Left lung (tissue), 10 donors: Measurements from ENCODE around the gene NR2F6. TPM values are rescaled to one million over a fixed set of nuclear protein-coding genes. Genes with fewer than 3 reads are reported as not detected.

Experiments used
- ATAC-seq: fragments of 200-7000 bp; cut with Tn5 transposase; one replicate; pipeline ENCODE4 v1.9.1; 2020; ENCODE audit warnings: moderate library complexity
- DNase-seq, 4 donors: peaks; one replicate each; pipeline ENCODE4 v3.0.0-alpha.2; 2013 to 2020
- H3K27ac ChIP-seq, 2 donors: fragments of 200-600 bp; sonication (generic) in 1 of 2; one replicate each; pipeline versions ENCODE4 v1.5.0 to v1.8.0; 2020 to 2021
- H3K27me3 ChIP-seq, 2 donors: fragments of 200-600 bp; sonication (generic) in 1 of 2; one replicate each; pipeline versions ENCODE4 v1.5.0 to v1.8.0; 2020 to 2021
- H3K36me3 ChIP-seq, 2 donors: fragments of 200-600 bp; sonication (generic) in 1 of 2; one replicate each; pipeline versions ENCODE4 v1.5.0 to v1.8.0; 2020 to 2021
- H3K4me1 ChIP-seq, 2 donors: fragments of 200-600 bp; one replicate each; pipeline ENCODE4 v1.8.0; 2021
- H3K4me3 ChIP-seq, 2 donors: fragments of 200-600 bp; sonication (generic) in 1 of 2; one replicate each; pipeline versions ENCODE4 v1.5.0 to v1.8.0; 2020 to 2021; ENCODE audit warnings: mild to moderate bottlenecking in 1 of 2
- H3K9me3 ChIP-seq, 2 donors: fragments of 200-600 bp; sonication (generic) in 1 of 2; one replicate each; pipeline versions ENCODE4 v1.5.0 to v1.8.0; 2020 to 2021
- intact Hi-C, 2 donors: fragments of 100-400 bp; cut with DNase I; formaldehyde crosslinking; loops; one replicate each; pipeline versions ENCODE4 v1.11.2 to v1.14.2; 2022
- polyA plus RNA-seq, 6 donors: library from polyadenylated mRNA; unstranded; fragments of 120-200 nt; gene quantifications; one replicate each; pipeline ENCODE4 v1.2.1, GENCODE V29; 2013; ENCODE audit not compliant: insufficient read length in 6 of 6
- total RNA-seq, 2 donors: library from RNA; stranded (reverse); fragmentation: NEBNext Ultra II Directional; extraction: Animal tissue kit (Norgen Biotek cat#: 25700); gene quantifications; one replicate each; pipeline ENCODE4 v1.2.1, GENCODE V29; 2021
- TF ChIP-seq, protein P1 (sequence below), 2 donors: fragments of 200-600 bp; sonication (generic) in 1 of 2; IDR thresholded peaks; one replicate each; pipeline versions ENCODE4 v1.5.0 to v1.8.0; 2021; ENCODE audit warnings: antibody characterized with exemption in 2 of 2
- donor health status: DM: no; HTN: yes; CAD: no.
- donor health status: DM: no; HTN: no; CAD: no.

NR2F6 gene
- total and polyA plus RNA-seq, 8 donors, result 18.6 to 56.5 (median 30.7) TPM

DNA sequence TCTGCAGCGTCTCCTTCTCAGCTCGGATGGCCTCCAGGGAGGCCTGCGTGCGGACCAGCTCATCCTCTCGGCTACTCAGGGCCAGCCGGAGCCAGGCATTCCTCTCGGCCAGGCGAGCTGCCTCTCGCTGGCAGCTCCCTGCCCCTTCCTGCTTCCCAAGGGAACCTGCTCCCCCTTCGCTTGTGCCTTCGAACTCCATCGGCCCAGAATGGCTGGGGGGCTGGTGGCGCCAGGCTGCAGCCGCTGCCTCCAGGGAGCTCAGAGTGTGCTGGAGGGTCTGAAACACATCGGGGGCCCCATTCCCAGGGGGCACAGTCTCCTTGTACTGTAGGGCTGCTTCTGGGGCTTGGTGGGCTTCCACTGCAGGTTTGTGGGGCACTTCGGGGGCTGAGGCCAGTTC is 16.8 kb upstream of the NR2F6 start:
- TF ChIP-seq, protein P1, sequence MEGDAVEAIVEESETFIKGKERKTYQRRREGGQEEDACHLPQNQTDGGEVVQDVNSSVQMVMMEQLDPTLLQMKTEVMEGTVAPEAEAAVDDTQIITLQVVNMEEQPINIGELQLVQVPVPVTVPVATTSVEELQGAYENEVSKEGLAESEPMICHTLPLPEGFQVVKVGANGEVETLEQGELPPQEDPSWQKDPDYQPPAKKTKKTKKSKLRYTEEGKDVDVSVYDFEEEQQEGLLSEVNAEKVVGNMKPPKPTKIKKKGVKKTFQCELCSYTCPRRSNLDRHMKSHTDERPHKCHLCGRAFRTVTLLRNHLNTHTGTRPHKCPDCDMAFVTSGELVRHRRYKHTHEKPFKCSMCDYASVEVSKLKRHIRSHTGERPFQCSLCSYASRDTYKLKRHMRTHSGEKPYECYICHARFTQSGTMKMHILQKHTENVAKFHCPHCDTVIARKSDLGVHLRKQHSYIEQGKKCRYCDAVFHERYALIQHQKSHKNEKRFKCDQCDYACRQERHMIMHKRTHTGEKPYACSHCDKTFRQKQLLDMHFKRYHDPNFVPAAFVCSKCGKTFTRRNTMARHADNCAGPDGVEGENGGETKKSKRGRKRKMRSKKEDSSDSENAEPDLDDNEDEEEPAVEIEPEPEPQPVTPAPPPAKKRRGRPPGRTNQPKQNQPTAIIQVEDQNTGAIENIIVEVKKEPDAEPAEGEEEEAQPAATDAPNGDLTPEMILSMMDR (IDR thresholded peaks at IDR 0.05), result no peak
- intact Hi-C loops, result no loop called here
- Histone ChIP-seq H3K27me3 (no peaks in the 10 kb centered on the region), H3K36me3 (peaks cover 0 to 17% of the 10 kb centered on the region in 2 donors), H3K4me1 (peaks cover 0 to 3% of the 10 kb centered on the region in 2 donors), H3K4me3 (peak overlapping the region in 1 of 2 donors; percentile 44), H3K9me3 (no peaks in the 10 kb centered on the region), H3K27ac (no peak overlapping the region)
- no peak for DNase-seq
- ATAC-seq, result no peak

DNA sequence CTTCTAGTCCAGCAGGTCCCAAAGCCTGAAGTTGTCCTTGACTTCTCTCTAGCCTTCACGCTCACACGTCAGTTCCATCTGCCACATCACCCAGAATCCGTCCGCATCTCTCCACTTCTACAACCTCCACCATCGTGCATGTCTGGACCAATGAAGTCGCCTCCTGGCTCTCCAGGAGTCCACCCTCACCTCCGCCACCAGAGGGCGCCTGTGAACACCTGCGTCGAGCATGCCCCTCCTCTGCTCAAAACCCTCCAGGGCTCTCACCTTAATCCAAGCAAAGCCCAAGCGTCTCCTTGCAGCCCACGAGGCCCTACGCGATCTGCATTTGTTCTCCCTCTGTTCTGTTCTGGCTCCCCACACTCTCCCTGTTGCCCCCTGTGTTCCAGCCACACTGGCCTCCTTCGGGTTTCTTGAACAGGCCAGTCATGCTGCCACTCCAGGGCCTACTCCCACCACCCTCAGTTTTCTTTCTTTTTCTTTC is 15.2 kb upstream of the NR2F6 start:
- Histone ChIP-seq H3K4me3 (no peak overlapping the region), H3K27ac (no peak overlapping the region), H3K9me3 (no peaks in the 10 kb centered on the region), H3K27me3 (no peaks in the 10 kb centered on the region), H3K4me1 (peaks cover 0 to 3% of the 10 kb centered on the region in 2 donors), H3K36me3 (peaks cover 0 to 18% of the 10 kb centered on the region in 2 donors)
- intact Hi-C loops, result no loop called here
- ATAC-seq (peak; percentile 99), DNase-seq (peak in 3 of 4 donors; percentile 76 to 97 (median 87))
- TF ChIP-seq, protein P1 (IDR thresholded peaks at IDR 0.05), result peak; percentile 81 to 96

DNA sequence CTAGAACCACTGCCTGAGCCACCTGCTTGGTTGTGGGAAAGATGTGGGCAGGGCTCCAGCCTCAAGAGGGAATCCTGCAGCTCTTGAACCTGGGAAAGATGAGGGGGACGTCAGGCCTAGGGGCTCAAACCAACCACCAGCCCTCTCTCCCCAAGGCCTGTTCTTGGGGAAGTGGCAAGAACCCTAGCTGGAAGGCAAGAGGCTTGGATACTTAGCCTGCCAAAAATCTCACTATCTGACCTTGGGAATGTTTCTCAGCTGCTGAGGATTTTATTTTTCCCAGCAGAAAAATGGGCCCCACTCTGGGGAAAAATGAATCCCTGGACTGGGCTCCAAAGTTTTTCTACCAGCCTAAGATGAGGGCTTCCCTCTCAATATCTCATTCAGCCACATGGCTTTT is 14.2 kb upstream of the NR2F6 start:
- no peak for DNase-seq
- ATAC-seq, result no peak
- Histone ChIP-seq H3K4me1 (peaks cover 0 to 3% of the 10 kb centered on the region in 2 donors), H3K9me3 (no peaks in the 10 kb centered on the region), H3K36me3 (peaks cover 0 to 18% of the 10 kb centered on the region in 2 donors), H3K27me3 (no peaks in the 10 kb centered on the region), H3K4me3 (no peak overlapping the region), H3K27ac (no peak overlapping the region)
- intact Hi-C loops, result no loop called here
- TF ChIP-seq, protein P1 (IDR thresholded peaks at IDR 0.05), result no peak

DNA sequence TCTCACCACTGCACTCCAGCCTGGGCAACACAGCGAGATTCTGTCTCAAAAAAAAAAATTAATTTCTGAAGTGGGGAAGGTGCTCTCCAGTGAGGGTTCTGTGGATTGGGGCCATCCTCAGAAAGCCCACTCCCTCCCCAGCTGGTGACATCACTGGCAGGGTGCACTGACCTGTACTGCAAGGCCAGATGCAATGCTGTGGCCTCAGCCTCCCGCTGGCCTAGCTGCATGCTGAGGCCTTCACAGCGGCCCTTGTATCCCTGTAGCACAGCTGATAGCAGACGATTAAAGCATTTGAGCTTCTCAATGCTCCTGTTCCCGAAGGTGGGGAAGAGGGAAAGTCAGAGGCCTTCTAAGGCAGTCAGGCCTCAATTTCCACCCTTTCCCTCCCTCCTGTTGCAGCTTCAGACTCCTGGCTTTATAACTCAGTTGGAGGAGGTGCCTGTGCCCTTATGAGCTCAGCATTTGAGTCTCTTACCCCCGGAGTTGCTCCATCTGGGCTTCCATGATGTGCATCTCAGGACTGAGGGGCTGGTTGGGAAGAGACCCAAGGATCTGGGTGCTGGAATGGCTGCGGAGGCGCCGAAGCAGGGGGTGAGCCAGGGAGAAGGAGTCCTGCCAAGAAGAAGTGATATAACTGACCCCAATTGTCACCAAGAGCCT is 13.5 kb upstream of the NR2F6 start:
- DNase-seq (no peak), ATAC-seq (no peak)
- Histone ChIP-seq H3K4me3 (no peak overlapping the region), H3K9me3 (no peaks in the 10 kb centered on the region), H3K4me1 (peaks cover 0 to 3% of the 10 kb centered on the region in 2 donors), H3K27ac (no peak overlapping the region), H3K36me3 (peaks cover 0 to 18% of the 10 kb centered on the region in 2 donors), H3K27me3 (no peaks in the 10 kb centered on the region)
- intact Hi-C loops, result no loop called here
- TF ChIP-seq, protein P1 (IDR thresholded peaks at IDR 0.05), result no peak

DNA sequence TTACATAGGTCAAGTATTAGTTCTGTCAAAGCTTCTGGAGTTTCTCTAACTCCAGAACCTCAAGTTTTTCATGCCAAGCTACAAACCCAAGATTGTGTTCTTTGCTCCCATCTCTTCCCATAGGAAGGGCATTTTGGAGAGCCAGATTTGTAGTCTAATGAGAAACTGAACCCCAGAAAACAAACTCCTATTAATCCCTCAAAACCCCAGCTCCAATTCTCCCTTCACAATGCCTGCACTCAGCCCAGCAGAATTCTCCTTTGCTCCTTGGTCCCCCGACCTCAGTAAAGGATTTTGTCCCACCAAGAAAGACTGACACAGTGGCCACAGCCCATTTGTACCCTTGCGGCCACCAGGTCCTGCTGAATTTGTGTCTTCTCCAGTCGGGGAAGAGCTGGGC is 10.4 kb upstream of the NR2F6 start:
- intact Hi-C loops, result no loop called here
- Histone ChIP-seq H3K27me3 (no peaks in the 10 kb centered on the region), H3K9me3 (no peaks in the 10 kb centered on the region), H3K36me3 (peaks cover 0 to 23% of the 10 kb centered on the region in 2 donors), H3K27ac (no peak overlapping the region), H3K4me1 (peaks cover 0 to 3% of the 10 kb centered on the region in 2 donors), H3K4me3 (no peak overlapping the region)
- TF ChIP-seq, protein P1 (IDR thresholded peaks at IDR 0.05), result no peak
- DNase-seq (no peak), ATAC-seq (no peak)
